HEK293 (cell line): ENCODE data around the gene RPL9.

Source experiments
- BCL11A ChIP-seq: fragments of 450-650 bp; formaldehyde crosslinking; IDR thresholded peaks from 2 replicates; pipeline ENCODE4 v1.5.1; 2016; ENCODE audit warnings: low read depth, missing biosample characterization, missing genetic modification characterization
- ZBTB7A ChIP-seq: fragments of 450-650 bp; formaldehyde crosslinking; IDR thresholded peaks from 2 replicates; pipeline ENCODE4 v1.5.1; 2016; ENCODE audit warnings: low read depth, missing biosample characterization, missing genetic modification characterization
- ZFP37 ChIP-seq: fragments of 450-650 bp; formaldehyde crosslinking; IDR thresholded peaks from 2 replicates; pipeline ENCODE4 v1.5.1; 2016; ENCODE audit warnings: missing biosample characterization, missing genetic modification characterization
- ZNF16 ChIP-seq: fragments of 450-650 bp; formaldehyde crosslinking; IDR thresholded peaks from 2 replicates; pipeline ENCODE4 v1.5.1; 2016; ENCODE audit warnings: low read depth, missing biosample characterization, missing genetic modification characterization
- ZNF24 ChIP-seq: fragments of 450-650 bp; formaldehyde crosslinking; IDR thresholded peaks from 2 replicates; pipeline ENCODE4 v1.5.1; 2016; ENCODE audit warnings: missing biosample characterization, missing genetic modification characterization
- ZNF530 ChIP-seq: fragments of 450-650 bp; formaldehyde crosslinking; IDR thresholded peaks from 2 replicates; pipeline ENCODE4 v1.5.1; 2016; ENCODE audit warnings: low read depth, missing biosample characterization, missing genetic modification characterization
- TF ChIP-seq, protein P1 (sequence below): fragments of 450-650 bp; formaldehyde crosslinking; IDR thresholded peaks from 2 replicates; pipeline ENCODE4 v1.5.1; 2017; ENCODE audit warnings: missing biosample characterization, mild to moderate bottlenecking, missing genetic modification characterization, moderate library complexity
- TF ChIP-seq, protein P2 (sequence below): fragments of 450-650 bp; formaldehyde crosslinking; IDR thresholded peaks from 2 replicates; pipeline ENCODE4 v1.5.1; 2016; ENCODE audit warnings: missing biosample characterization, missing genetic modification characterization
- TF ChIP-seq, protein P3 (sequence below): fragments of 450-650 bp; formaldehyde crosslinking; IDR thresholded peaks from 2 replicates; pipeline ENCODE4 v1.5.1; 2016; ENCODE audit warnings: missing biosample characterization, missing genetic modification characterization, low read depth

DNA sequence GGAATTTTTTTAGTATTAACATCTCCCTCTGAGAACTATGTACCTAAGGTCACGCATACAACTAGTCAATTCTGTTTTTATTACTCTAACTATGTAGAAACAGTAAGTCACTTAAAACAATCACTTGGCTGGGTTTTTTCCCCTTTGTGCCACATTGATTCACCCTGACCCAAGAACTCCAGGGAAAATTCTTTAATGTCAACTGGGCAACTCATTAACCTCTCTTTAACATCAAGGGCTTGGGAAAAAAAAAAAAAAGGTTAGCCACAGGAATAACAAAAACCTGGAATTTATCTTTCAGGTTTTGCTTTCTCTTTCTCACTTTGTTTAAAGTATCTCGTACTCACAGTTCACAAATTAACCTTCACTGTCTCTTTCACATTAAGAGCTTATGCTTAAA, 8.1 kb downstream of the RPL9 start:
- TF ChIP-seq ZBTB7A (tag by site-specific recombination) (no peak), ZNF16 (tag by site-specific recombination) (no peak), ZNF24 (tag by site-specific recombination) (no peak), ZFP37 (no peak), ZNF530 (no peak), BCL11A (tag by site-specific recombination) (no peak)
- TF ChIP-seq, protein P1, sequence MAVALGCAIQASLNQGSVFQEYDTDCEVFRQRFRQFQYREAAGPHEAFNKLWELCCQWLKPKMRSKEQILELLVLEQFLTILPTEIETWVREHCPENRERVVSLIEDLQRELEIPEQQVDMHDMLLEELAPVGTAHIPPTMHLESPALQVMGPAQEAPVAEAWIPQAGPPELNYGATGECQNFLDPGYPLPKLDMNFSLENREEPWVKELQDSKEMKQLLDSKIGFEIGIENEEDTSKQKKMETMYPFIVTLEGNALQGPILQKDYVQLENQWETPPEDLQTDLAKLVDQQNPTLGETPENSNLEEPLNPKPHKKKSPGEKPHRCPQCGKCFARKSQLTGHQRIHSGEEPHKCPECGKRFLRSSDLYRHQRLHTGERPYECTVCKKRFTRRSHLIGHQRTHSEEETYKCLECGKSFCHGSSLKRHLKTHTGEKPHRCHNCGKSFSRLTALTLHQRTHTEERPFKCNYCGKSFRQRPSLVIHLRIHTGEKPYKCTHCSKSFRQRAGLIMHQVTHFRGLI (tag by site-specific recombination), result no peak
- TF ChIP-seq, protein P2, sequence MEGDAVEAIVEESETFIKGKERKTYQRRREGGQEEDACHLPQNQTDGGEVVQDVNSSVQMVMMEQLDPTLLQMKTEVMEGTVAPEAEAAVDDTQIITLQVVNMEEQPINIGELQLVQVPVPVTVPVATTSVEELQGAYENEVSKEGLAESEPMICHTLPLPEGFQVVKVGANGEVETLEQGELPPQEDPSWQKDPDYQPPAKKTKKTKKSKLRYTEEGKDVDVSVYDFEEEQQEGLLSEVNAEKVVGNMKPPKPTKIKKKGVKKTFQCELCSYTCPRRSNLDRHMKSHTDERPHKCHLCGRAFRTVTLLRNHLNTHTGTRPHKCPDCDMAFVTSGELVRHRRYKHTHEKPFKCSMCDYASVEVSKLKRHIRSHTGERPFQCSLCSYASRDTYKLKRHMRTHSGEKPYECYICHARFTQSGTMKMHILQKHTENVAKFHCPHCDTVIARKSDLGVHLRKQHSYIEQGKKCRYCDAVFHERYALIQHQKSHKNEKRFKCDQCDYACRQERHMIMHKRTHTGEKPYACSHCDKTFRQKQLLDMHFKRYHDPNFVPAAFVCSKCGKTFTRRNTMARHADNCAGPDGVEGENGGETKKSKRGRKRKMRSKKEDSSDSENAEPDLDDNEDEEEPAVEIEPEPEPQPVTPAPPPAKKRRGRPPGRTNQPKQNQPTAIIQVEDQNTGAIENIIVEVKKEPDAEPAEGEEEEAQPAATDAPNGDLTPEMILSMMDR (tag by site-specific recombination), result no peak
- TF ChIP-seq, protein P3, sequence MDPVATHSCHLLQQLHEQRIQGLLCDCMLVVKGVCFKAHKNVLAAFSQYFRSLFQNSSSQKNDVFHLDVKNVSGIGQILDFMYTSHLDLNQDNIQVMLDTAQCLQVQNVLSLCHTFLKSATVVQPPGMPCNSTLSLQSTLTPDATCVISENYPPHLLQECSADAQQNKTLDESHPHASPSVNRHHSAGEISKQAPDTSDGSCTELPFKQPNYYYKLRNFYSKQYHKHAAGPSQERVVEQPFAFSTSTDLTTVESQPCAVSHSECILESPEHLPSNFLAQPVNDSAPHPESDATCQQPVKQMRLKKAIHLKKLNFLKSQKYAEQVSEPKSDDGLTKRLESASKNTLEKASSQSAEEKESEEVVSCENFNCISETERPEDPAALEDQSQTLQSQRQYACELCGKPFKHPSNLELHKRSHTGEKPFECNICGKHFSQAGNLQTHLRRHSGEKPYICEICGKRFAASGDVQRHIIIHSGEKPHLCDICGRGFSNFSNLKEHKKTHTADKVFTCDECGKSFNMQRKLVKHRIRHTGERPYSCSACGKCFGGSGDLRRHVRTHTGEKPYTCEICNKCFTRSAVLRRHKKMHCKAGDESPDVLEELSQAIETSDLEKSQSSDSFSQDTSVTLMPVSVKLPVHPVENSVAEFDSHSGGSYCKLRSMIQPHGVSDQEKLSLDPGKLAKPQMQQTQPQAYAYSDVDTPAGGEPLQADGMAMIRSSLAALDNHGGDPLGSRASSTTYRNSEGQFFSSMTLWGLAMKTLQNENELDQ (tag by site-specific recombination), result no peak
